GM18511 (cell line): Measurements from ENCODE around the gene HRK.

ENCODE experiments used
- ATAC-seq: cut with Tn5 transposase; IDR thresholded peaks from one replicate; pipeline ENCODE4 v1.9.1; 2021; ENCODE audit warnings: mild to moderate bottlenecking, moderate library complexity; ENCODE audit not compliant: unreplicated experiment

HRK gene

GRCh38 chr12:116901612-116902011 lies 20.4 kb upstream of the HRK start:
- ATAC-seq: no peak

GRCh38 chr12:116898669-116899068 lies 17.4 kb upstream of the HRK start:
- ATAC-seq: no peak

GRCh38 chr12:116897476-116897875 lies 16.2 kb upstream of the HRK start:
- no peak for ATAC-seq

GRCh38 chr12:116896411-116896924 lies 15.2 kb upstream of the HRK start:
- no peak for ATAC-seq

GRCh38 chr12:116894913-116895312 lies 13.7 kb upstream of the HRK start:
- no peak for ATAC-seq

GRCh38 chr12:116892349-116893140 lies 11.3 kb upstream of the HRK start:
- ATAC-seq: no peak

GRCh38 chr12:116891019-116891418 lies 9.8 kb upstream of the HRK start:
- no peak for ATAC-seq

GRCh38 chr12:116890330-116890729 lies 9.1 kb upstream of the HRK start:
- no peak for ATAC-seq

- no peak for ATAC-seq
These were observed 6.7 kb upstream of the HRK start for GRCh38 chr12:116887897-116888296.

- no peak for ATAC-seq
These were observed 6.0 kb upstream of the HRK start for GRCh38 chr12:116887244-116887643.

- ATAC-seq: no peak
These were observed 4.2 kb upstream of the HRK start for GRCh38 chr12:116885491-116885890.

- no peak for ATAC-seq
These were observed 3.6 kb upstream of the HRK start for GRCh38 chr12:116884871-116885270.

GRCh38 chr12:116882742-116883141 lies 1.5 kb upstream of the HRK start:
- ATAC-seq: no peak

- ATAC-seq: no peak
These were observed 751 bp upstream of the HRK start for GRCh38 chr12:116881877-116882507.

GRCh38 chr12:116880817-116881324 lies 370 bp downstream of the HRK start:
- peak; percentile 77 for ATAC-seq

- ATAC-seq: no peak
These were observed 926 bp downstream of the HRK start for GRCh38 chr12:116880213-116880816.

- ATAC-seq: no peak
These were observed 1.6 kb downstream of the HRK start for GRCh38 chr12:116879509-116880212.

- ATAC-seq: no peak
These were observed 2.4 kb downstream of the HRK start for GRCh38 chr12:116878567-116879508.

- no peak for ATAC-seq
These were observed 4.9 kb downstream of the HRK start for GRCh38 chr12:116876151-116876869.
